ENCODE data around the gene CYFIP2. TPM values are rescaled to one million over a fixed set of nuclear protein-coding genes. Genes with fewer than 3 reads are reported as not detected.

The CYFIP2 gene
- total and polyA plus RNA-seq, 2 of the 8 experiments (the other 6 are each of a cell fraction or from before 2014, with no cell fraction given): 45.1 to 80.6 TPM

- Histone ChIP-seq H2AK5ac (ENCODE audit: low read depth, low read length) (no peak overlapping the region), H3K4me3 (ENCODE audit: extremely low read depth in 1 of 4, insufficient read depth in 2 of 4, low read depth in 3 of 4, low read length in 4 of 4) (peak overlapping the region in 1 of 4 experiments; percentile 9; a peak in 1 of 8 replicates), H4K8ac (ENCODE audit: extremely low read depth, insufficient read depth, low read length) (no peak overlapping the region), H3K4me2 (ENCODE audit: insufficient read depth in 1 of 2, low read depth in 2 of 2, low read length in 2 of 2) (peak overlapping the region; percentile 52 to 63), H3K9ac (replicated peaks in 1 of 4; ENCODE audit: extremely low read depth in 1 of 4, low read depth in 3 of 4, low read length in 3 of 4) (no peak overlapping the region), H3K9me3 (ENCODE audit: insufficient read depth in 2 of 2, low read depth in 1 of 2, low read length in 1 of 2) (no peaks in the 10 kb centered on the region), H2BK12ac (ENCODE audit: low read depth, low read length) (no peak overlapping the region), H3K79me1 (ENCODE audit: low read depth, low read length) (peaks cover 10% of the 10 kb centered on the region), H3K27ac (ENCODE audit: low read depth, low read length) (no peak overlapping the region), H3K23ac (ENCODE audit: insufficient read length) (no peak overlapping the region), H2AFZ (ENCODE audit: low read length) (no peak overlapping the region), H3K14ac (ENCODE audit: insufficient read length) (no peak overlapping the region), H3K79me2 (ENCODE audit: control insufficient read depth in 1 of 2, insufficient read depth in 2 of 2, low read length in 2 of 2) (peaks cover 0 to 61% of the 10 kb centered on the region in 2 experiments; a peak in 2 of 4 replicates), H3K56ac (replicated peaks; ENCODE audit: insufficient read length, low read depth, low read length) (no peak overlapping the region), H4K91ac (replicated peaks; ENCODE audit: insufficient read length, low read length) (no peak overlapping the region), H2BK5ac (ENCODE audit: low read depth, low read length) (no peak overlapping the region), H3K23me2 (ENCODE audit: low read depth, low read length) (peaks cover 11% of the 10 kb centered on the region; the same call in 1 of the 2 replicates), H3K4ac (replicated peaks; ENCODE audit: insufficient read length, low read depth, low read length) (peak overlapping the region; percentile 6), H4K5ac (ENCODE audit: insufficient read length, low read depth, low read length) (no peak overlapping the region), H3K27me3 (replicated peaks in 1 of 4; ENCODE audit: control insufficient read depth in 3 of 4, extremely low read depth in 1 of 4, insufficient read depth in 3 of 4, low read length in 3 of 4) (no peaks in the 10 kb centered on the region; a peak in 2 of 7 replicates), H2BK20ac (ENCODE audit: low read length) (no peak overlapping the region), H2BK120ac (replicated peaks; ENCODE audit: low read depth, low read length) (no peak overlapping the region), H3K36me3 (ENCODE audit: control insufficient read depth in 2 of 4, insufficient read depth in 4 of 4, low read length in 3 of 4) (no peaks in the 10 kb centered on the region), H3K18ac (ENCODE audit: extremely low read depth, low read length) (no peak overlapping the region), H4K20me1 (replicated peaks in 1 of 2; ENCODE audit: control insufficient read depth in 1 of 2, insufficient read depth in 2 of 2, low read length in 2 of 2) (peaks cover 3 to 13% of the 10 kb centered on the region in 2 experiments), H2BK15ac (ENCODE audit: low read length) (no peak overlapping the region), H3K4me1 (replicated peaks in 1 of 4; ENCODE audit: control insufficient read depth in 3 of 4, insufficient read depth in 4 of 4, low read length in 3 of 4) (peaks cover 8 to 19% (median 11%) of the 10 kb centered on the region in 4 experiments)
- DNase-seq (ENCODE audit: low read depth in 1 of 2, low spot score in 2 of 2) (no peak), FAIRE-seq (peak; percentile 24)
- peak in 1 of 2 experiments; percentile 52; a peak in 2 of 3 replicates for TF ChIP-seq POLR2A (IDR thresholded peaks at IDR 0.05; ENCODE audit: control extremely low read depth in 1 of 2, low read depth in 2 of 2, low read length in 2 of 2)
- no peak for TF ChIP-seq CTBP2 (IDR thresholded peaks at IDR 0.05; ENCODE audit: borderline replicate concordance, insufficient read depth, insufficient read length, low read length)
- no peak for TF ChIP-seq NRF1 (IDR thresholded peaks at IDR 0.05; ENCODE audit: low read depth, low read length)
- no peak for TF ChIP-seq RNF2 (IDR thresholded peaks at IDR 0.05; ENCODE audit: borderline replicate concordance, low read depth, low read length, missing control alignments, poor library complexity, severe bottlenecking)
- TF ChIP-seq TBP (IDR thresholded peaks at IDR 0.05; ENCODE audit: low read depth, low read length): peak; percentile 54; the same call in 1 of the 2 replicates
- TF ChIP-seq BACH1 (IDR thresholded peaks at IDR 0.05; ENCODE audit: low read length): no peak
- TF ChIP-seq CEBPB (IDR thresholded peaks at IDR 0.05; ENCODE audit: low read depth, low read length): peak; percentile 14; the same call in 1 of the 2 replicates
- TF ChIP-seq SP1 (IDR thresholded peaks at IDR 0.05; ENCODE audit: low read depth, low read length): 0 out of 2 replicates have a peak, but pooled peaks have one; percentile 12
- TF ChIP-seq CREB1 (IDR thresholded peaks at IDR 0.05): no peak
- peak; percentile 35; the same call in 1 of the 2 replicates for TF ChIP-seq TAF1 (IDR thresholded peaks at IDR 0.05; ENCODE audit: low read depth, low read length)
- TF ChIP-seq ATF3 (IDR thresholded peaks at IDR 0.05; ENCODE audit: insufficient read depth, low read depth, low read length): no peak
- TF ChIP-seq SIRT6 (IDR thresholded peaks at IDR 0.05; ENCODE audit: low read length): no peak
- 52% methylated on average over 6 of the region's 6 CpGs; no CpG with 5 or more reads in 1 of the 2 experiments for WGBS, 2 experiments (ENCODE audit: extremely low coverage in 1 of 2, insufficient coverage in 1 of 2, insufficient read length in 1 of 2, insufficient replicate concordance in 2 of 2, low coverage in 1 of 2, low lambda C conversion rate in 2 of 2, missing lambda C conversion rate in 1 of 2)
- ChIA-PET CTCF (ENCODE audit: partially characterized antibody) (interaction anchor here (0.8 to 3.6 kb wide), 4 partner anchors 16 to 59 kb away, joined by 3 to 28 read pairs (median 5); no protein-coding TSS in a partner anchor), POLR2A (ENCODE audit: partially characterized antibody) (interaction anchor here (0.6 to 0.7 kb wide), 2 partner anchors 13 to 126 kb away, joined by 3 read pairs; partner anchors contain the start of gene MED7)
These were observed 3.3 kb downstream of the CYFIP2 start for GRCh38 chr5:157269165-157269671.

Measured in H1 (cell line).